HCT116 (cell line): ENCODE results near the gene VSNL1.

Experiments used
- CTCF ChIP-seq, 3 experiments: fragments of 200-600 bp in 1 of 3; sonication (generic) in 1 of 3; IDR thresholded peaks in 2 of 3; conservative IDR thresholded peaks in 1 of 3; 2 replicates each; pipeline ENCODE4 v1.5.1; 2012 to 2017; ENCODE audit warnings: low read depth in 2 of 3, low read length in 2 of 3, antibody characterized with exemption in 1 of 3, borderline replicate concordance in 1 of 3, control low read depth in 1 of 3, mild to moderate bottlenecking in 1 of 3, mixed read lengths in 1 of 3, mixed run types in 1 of 3, moderate library complexity in 1 of 3; ENCODE audit not compliant: insufficient read depth in 1 of 3
- EZH2phosphoT487 ChIP-seq: fragments of 200-600 bp; IDR thresholded peaks from 2 replicates; pipeline ENCODE4 v1.6.1; 2018; ENCODE audit warnings: antibody characterized with exemption, borderline replicate concordance
- FOSL1 ChIP-seq: IDR thresholded peaks from 2 replicates; pipeline ENCODE4 v1.6.1; 2012; ENCODE audit warnings: low read depth
- JUND ChIP-seq: IDR thresholded peaks from 2 replicates; pipeline ENCODE4 v1.6.1; 2012
- POLR2A ChIP-seq: IDR thresholded peaks from 2 replicates; pipeline ENCODE4 v1.7.0; 2011; ENCODE audit warnings: borderline replicate concordance; ENCODE audit not compliant: insufficient read depth, insufficient read length; ENCODE audit errors: extremely low read depth
- SIN3A ChIP-seq: IDR thresholded peaks from 2 replicates; pipeline ENCODE4 v1.6.1; 2012; ENCODE audit warnings: low read depth
- TCF7L2 ChIP-seq: IDR thresholded peaks from 2 replicates; pipeline ENCODE4 v1.7.0; 2011; ENCODE audit warnings: borderline replicate concordance, inconsistent platforms; ENCODE audit not compliant: insufficient read depth, insufficient read length; ENCODE audit errors: extremely low read depth

GRCh38 chr2:17515652-17516051, 24.8 kb upstream of the VSNL1 start:
- TF ChIP-seq CTCF (IDR thresholded peaks at IDR 0.05 in 2 of 3, conservative IDR thresholded peaks at IDR 0.05 in 1 of 3; ENCODE audit: borderline replicate concordance in 1 of 3, insufficient read depth in 1 of 3, low read depth in 2 of 3, low read length in 2 of 3) (no peak), POLR2A (no peak), JUND (no peak), TCF7L2 (no peak), EZH2phosphoT487 (no peak), SIN3A (no peak), FOSL1 (no peak)
